Adipocyte (in vitro differentiated cells): Measurements from ENCODE around the gene TOP3A.

Source experiments
- DNase-seq: peaks from one replicate; pipeline ENCODE4 v3.0.0-alpha.2; 2015; ENCODE audit warnings: low read depth
- H3K27me3 ChIP-seq: replicated peaks from 2 replicates; pipeline ENCODE4 v1.7.0; 2013; ENCODE audit warnings: mild to moderate bottlenecking, low read length, moderate library complexity; ENCODE audit not compliant: control insufficient read depth, insufficient read depth
- H3K36me3 ChIP-seq: 2 replicates; pipeline ENCODE4 v1.7.0; 2013; ENCODE audit warnings: low read length, mild to moderate bottlenecking, moderate library complexity; ENCODE audit not compliant: control insufficient read depth, insufficient read depth, severe bottlenecking
- H3K4me1 ChIP-seq: 2 replicates; pipeline ENCODE4 v1.7.0; 2013; ENCODE audit warnings: mild to moderate bottlenecking, low read length, moderate library complexity; ENCODE audit not compliant: control insufficient read depth, insufficient read depth
- H3K4me3 ChIP-seq: 2 replicates; pipeline ENCODE4 v1.7.0; 2013; ENCODE audit warnings: mild to moderate bottlenecking, low read length, moderate library complexity
- H3K9ac ChIP-seq: 2 replicates; pipeline ENCODE4 v1.7.0; 2013; ENCODE audit warnings: mild to moderate bottlenecking, low read length, moderate library complexity
- H3K9me3 ChIP-seq: 2 replicates; pipeline ENCODE4 v1.7.0; 2013; ENCODE audit warnings: mild to moderate bottlenecking, low read length, moderate library complexity; ENCODE audit not compliant: control insufficient read depth

TOP3A gene

GRCh38 chr17:18236494-18236893 lies 78.3 kb downstream of the TOP3A start:
- Histone ChIP-seq H3K4me3 (no peak overlapping the region), H3K27me3 (no peaks in the 10 kb centered on the region), H3K4me1 (no peaks in the 10 kb centered on the region), H3K9me3 (no peaks in the 10 kb centered on the region), H3K36me3 (peaks cover 49% of the 10 kb centered on the region), H3K9ac (no peak overlapping the region)
- DNase-seq = no peak

DNA sequence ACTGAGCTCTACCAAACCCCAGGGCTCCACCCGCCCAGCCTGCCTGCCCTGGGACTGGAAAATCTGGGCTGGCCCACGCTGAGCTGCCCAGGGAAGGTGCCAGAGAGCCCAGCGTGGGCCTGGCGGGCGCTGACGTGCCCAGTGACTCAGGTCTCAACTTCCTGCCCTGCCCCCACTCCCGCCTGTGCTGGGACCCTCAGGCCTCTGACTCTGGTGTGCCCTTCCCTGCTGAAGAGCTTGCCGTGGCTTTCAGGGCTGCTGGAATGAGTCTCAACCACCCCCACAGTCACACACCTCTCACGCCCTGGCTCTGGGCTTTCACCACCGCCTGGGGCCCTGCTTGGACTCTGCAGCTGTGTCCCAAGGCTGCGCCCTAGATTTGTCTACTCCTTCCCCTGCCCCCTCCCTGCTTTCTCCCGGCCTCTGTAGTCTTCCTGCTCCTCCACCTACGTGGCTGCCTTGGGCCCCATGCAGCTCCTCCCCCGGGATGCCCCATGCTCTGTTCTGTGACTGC lies 79.0 kb downstream of the TOP3A start:
- Histone ChIP-seq H3K4me3 (no peak overlapping the region), H3K27me3 (no peaks in the 10 kb centered on the region), H3K4me1 (no peaks in the 10 kb centered on the region), H3K9ac (no peak overlapping the region), H3K9me3 (no peaks in the 10 kb centered on the region), H3K36me3 (peaks cover 49% of the 10 kb centered on the region)
- DNase-seq = peak; percentile 66

- Histone ChIP-seq H3K36me3 (peaks cover 49% of the 10 kb centered on the region), H3K9me3 (no peaks in the 10 kb centered on the region), H3K9ac (no peak overlapping the region), H3K27me3 (no peaks in the 10 kb centered on the region), H3K4me3 (no peak overlapping the region), H3K4me1 (no peaks in the 10 kb centered on the region)
- no peak for DNase-seq
These were observed 79.9 kb downstream of the TOP3A start for GRCh38 chr17:18234853-18235380.

- Histone ChIP-seq H3K9me3 (no peaks in the 10 kb centered on the region), H3K27me3 (no peaks in the 10 kb centered on the region), H3K4me1 (no peaks in the 10 kb centered on the region), H3K9ac (no peak overlapping the region), H3K36me3 (peaks cover 46% of the 10 kb centered on the region), H3K4me3 (no peak overlapping the region)
- no peak for DNase-seq
These were observed 80.8 kb downstream of the TOP3A start for GRCh38 chr17:18233803-18234518.

GRCh38 chr17:18231164-18231563 lies 83.6 kb downstream of the TOP3A start:
- Histone ChIP-seq H3K4me3 (no peak overlapping the region), H3K9ac (no peak overlapping the region), H3K27me3 (no peaks in the 10 kb centered on the region), H3K9me3 (no peaks in the 10 kb centered on the region), H3K36me3 (peaks cover 30% of the 10 kb centered on the region), H3K4me1 (peaks cover 8% of the 10 kb centered on the region)
- no peak for DNase-seq

- Histone ChIP-seq H3K36me3 (peaks cover 24% of the 10 kb centered on the region), H3K9ac (no peak overlapping the region), H3K27me3 (no peaks in the 10 kb centered on the region), H3K4me1 (peaks cover 8% of the 10 kb centered on the region), H3K9me3 (no peaks in the 10 kb centered on the region), H3K4me3 (no peak overlapping the region)
- no peak for DNase-seq
These were observed 84.3 kb downstream of the TOP3A start for GRCh38 chr17:18230288-18231141.

DNA sequence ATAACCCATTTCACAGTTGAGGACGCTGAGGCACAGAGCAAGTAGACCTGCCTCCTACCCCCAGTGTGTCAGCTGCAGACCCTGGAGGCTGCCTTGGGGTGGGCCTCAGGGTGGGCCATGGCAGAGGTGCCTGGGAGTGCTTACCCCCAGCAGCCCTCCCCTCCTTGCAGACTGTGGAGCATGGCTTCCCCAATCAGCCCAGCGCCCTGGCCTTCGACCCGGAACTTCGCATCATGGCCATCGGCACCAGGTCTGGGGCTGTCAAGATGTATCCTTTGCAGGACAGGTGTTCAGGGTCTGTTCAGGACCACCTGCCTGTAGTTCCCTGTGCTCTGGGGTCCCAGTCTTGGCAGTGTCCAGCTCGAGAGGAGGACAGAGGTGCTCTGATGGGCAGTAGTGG lies 85.0 kb downstream of the TOP3A start:
- H3K27me3 ChIP-seq = no peaks in the 10 kb centered on the region
- H3K4me1 ChIP-seq = peaks cover 10% of the 10 kb centered on the region
- peaks cover 18% of the 10 kb centered on the region for H3K36me3 ChIP-seq
- H3K4me3 ChIP-seq = no peak overlapping the region
- H3K9ac ChIP-seq = no peak overlapping the region
- H3K9me3 ChIP-seq = no peaks in the 10 kb centered on the region
- DNase-seq = no peak

- no peak for DNase-seq
- Histone ChIP-seq H3K36me3 (peaks cover 12% of the 10 kb centered on the region), H3K9me3 (no peaks in the 10 kb centered on the region), H3K9ac (no peak overlapping the region), H3K27me3 (no peaks in the 10 kb centered on the region), H3K4me1 (peaks cover 16% of the 10 kb centered on the region), H3K4me3 (no peak overlapping the region)
These were observed 85.5 kb downstream of the TOP3A start for GRCh38 chr17:18229254-18229653.

DNA sequence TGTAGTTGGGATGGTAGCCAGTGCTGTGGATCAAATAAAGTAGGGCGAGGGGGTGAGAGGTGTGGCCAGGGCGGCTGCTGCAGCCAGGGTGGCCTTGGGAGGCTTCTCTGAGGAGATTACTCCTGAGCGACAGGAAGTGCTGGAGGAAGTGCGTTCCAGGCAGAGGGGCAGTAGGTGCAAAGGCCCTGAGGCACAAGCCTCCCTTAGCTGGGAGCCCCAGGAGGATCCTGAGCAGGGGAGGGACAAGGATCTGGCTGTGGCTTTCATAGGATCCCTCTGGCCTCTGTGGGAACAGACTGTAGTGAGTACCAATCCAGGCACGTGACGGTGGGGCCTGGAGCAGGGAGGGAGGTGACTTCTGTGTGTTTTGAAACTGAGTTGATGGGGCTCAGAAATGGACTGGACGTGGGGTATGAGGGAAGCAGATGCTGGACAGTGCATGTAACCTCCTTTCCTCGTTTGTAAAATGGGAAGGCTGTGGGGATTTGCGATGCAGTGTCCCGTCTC lies 86.6 kb downstream of the TOP3A start:
- no peaks in the 10 kb centered on the region for H3K27me3 ChIP-seq
- H3K4me3 ChIP-seq = no peak overlapping the region
- no peak for DNase-seq
- H3K4me1 ChIP-seq = peaks cover 19% of the 10 kb centered on the region
- H3K36me3 ChIP-seq = peaks cover 6% of the 10 kb centered on the region
- peak overlapping the region; percentile 39 for H3K9ac ChIP-seq
- H3K9me3 ChIP-seq = no peaks in the 10 kb centered on the region

DNA sequence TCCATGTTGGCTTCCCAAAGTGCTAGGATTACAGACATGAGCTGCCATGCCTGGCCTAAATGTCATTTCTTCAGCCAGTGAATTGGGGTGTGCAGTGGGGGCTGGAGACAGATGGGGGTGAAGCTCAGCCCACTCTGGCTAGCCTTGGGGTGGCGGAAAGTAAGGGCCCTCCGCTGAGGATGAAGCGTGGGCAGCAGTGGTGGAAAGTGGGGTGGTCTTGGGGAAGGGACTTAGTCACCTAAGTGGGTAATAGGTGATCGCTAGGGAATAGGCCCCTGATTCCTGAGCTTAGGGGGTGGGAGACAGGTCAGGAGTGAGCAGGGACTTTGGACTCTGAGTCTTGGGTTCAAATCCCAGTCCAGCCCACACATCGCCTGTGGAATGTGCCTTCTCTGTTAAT lies 87.2 kb downstream of the TOP3A start:
- Histone ChIP-seq H3K36me3 (peaks cover 4% of the 10 kb centered on the region), H3K9ac (no peak overlapping the region), H3K4me3 (no peak overlapping the region), H3K9me3 (no peaks in the 10 kb centered on the region), H3K27me3 (no peaks in the 10 kb centered on the region), H3K4me1 (peaks cover 19% of the 10 kb centered on the region)
- no peak for DNase-seq

GRCh38 chr17:18226284-18226945 lies 88.4 kb downstream of the TOP3A start:
- no peaks in the 10 kb centered on the region for H3K36me3 ChIP-seq
- H3K9ac ChIP-seq = peak overlapping the region; percentile 97
- no peaks in the 10 kb centered on the region for H3K9me3 ChIP-seq
- DNase-seq = peak; percentile 46
- peak overlapping the region; percentile 98 for H3K4me3 ChIP-seq
- H3K27me3 ChIP-seq = no peaks in the 10 kb centered on the region
- peaks cover 23% of the 10 kb centered on the region for H3K4me1 ChIP-seq
